IMR-90 (cell line): ENCODE measurements around the gene HSFX3. TPM values are rescaled to one million over a fixed set of nuclear protein-coding genes. Genes with fewer than 3 reads are reported as not detected.

Experiments used
- ATAC-seq: fragments of 200-7000 bp; cut with Tn5 transposase; 2 replicates; pipeline ENCODE4 v1.9.1; 2020; ENCODE audit warnings: low read depth, mild to moderate bottlenecking, moderate library complexity
- BruUV-seq: library from RNA; stranded (reverse); fragments of 400-500 nt; replicated peaks from 2 replicates; lab custom pipeline; 2021; lab: Mats Ljungman, UMichigan
- CTCF ChIA-PET: fragments of 300-600 bp; formaldehyde crosslinking; extraction: SDS; loops from one replicate; lab custom pipeline; 2021; ENCODE audit warnings: antibody characterized with exemption; lab: Yijun Ruan, JAX
- POLR2A ChIA-PET: fragments of 300-600 bp; sonication (Branson Sonifier 250); formaldehyde crosslinking; loops from one replicate; lab custom pipeline; 2022; ENCODE audit warnings: antibody characterized with exemption; ENCODE audit not compliant: unreplicated experiment; lab: Charles Lee
- DNase-seq: peaks from one replicate; pipeline ENCODE4 v3.0.0; 2013
- H2AFZ ChIP-seq: replicated peaks from 2 replicates; pipeline ENCODE3; 2013; ENCODE audit warnings: low read length, mild to moderate bottlenecking; ENCODE audit not compliant: poor library complexity
- H2AK5ac ChIP-seq: 2 replicates; pipeline ENCODE4 v1.6.1; 2013; ENCODE audit warnings: low read depth, low read length, inconsistent platforms
- H2AK9ac ChIP-seq: replicated peaks from 2 replicates; pipeline ENCODE3; 2013; ENCODE audit warnings: mild to moderate bottlenecking, low read depth, low read length, moderate library complexity; ENCODE audit not compliant: poor library complexity
- H2BK120ac ChIP-seq: 2 replicates; pipeline ENCODE4 v1.6.1; 2013; ENCODE audit warnings: low read depth, low read length, inconsistent platforms
- H2BK15ac ChIP-seq: 3 replicates; pipeline ENCODE4 v1.6.1; 2013; ENCODE audit warnings: low read depth, low read length, inconsistent platforms
- H2BK20ac ChIP-seq: 2 replicates; pipeline ENCODE4 v1.6.1; 2013; ENCODE audit warnings: low read depth, mild to moderate bottlenecking, inconsistent platforms, low read length, moderate library complexity
- H2BK5ac ChIP-seq: 2 replicates; pipeline ENCODE4 v1.6.1; 2013; ENCODE audit warnings: mild to moderate bottlenecking, low read depth, low read length, inconsistent platforms; ENCODE audit not compliant: poor library complexity, severe bottlenecking
- H3K14ac ChIP-seq: replicated peaks from 2 replicates; pipeline ENCODE4 v1.6.1; 2013; ENCODE audit warnings: low read depth, low read length, inconsistent platforms
- H3K18ac ChIP-seq: 2 replicates; pipeline ENCODE4 v1.6.1; 2013; ENCODE audit warnings: low read depth, low read length, control low read depth
- H3K23ac ChIP-seq: 2 replicates; pipeline ENCODE4 v1.6.1; 2013; ENCODE audit warnings: low read depth, low read length, inconsistent platforms
- H3K27ac ChIP-seq: 2 replicates; pipeline ENCODE4 v1.5.1; 2013; ENCODE audit warnings: mild to moderate bottlenecking, control low read depth, low read length; ENCODE audit not compliant: insufficient read depth
- H3K27me3 ChIP-seq: 2 replicates; pipeline ENCODE4 v1.6.1; 2013; ENCODE audit warnings: low read length; ENCODE audit not compliant: control insufficient read depth, insufficient read depth
- H3K36me3 ChIP-seq: 2 replicates; pipeline ENCODE4 v1.6.1; 2013; ENCODE audit warnings: low read length, mixed read lengths; ENCODE audit not compliant: control insufficient read depth, insufficient read depth
- H3K4ac ChIP-seq: 2 replicates; pipeline ENCODE4 v1.6.1; 2013; ENCODE audit warnings: low read depth, low read length, inconsistent platforms
- H3K4me1 ChIP-seq: 2 replicates; pipeline ENCODE4 v1.6.1; 2013; ENCODE audit warnings: low read length, mixed read lengths; ENCODE audit not compliant: control insufficient read depth, insufficient read depth
- H3K4me2 ChIP-seq: 2 replicates; pipeline ENCODE4 v1.6.1; 2013; ENCODE audit warnings: low read depth, mild to moderate bottlenecking, control low read depth, low read length, moderate library complexity
- H3K4me3 ChIP-seq: 2 replicates; pipeline ENCODE4 v1.5.1; 2013; ENCODE audit warnings: low read depth, mild to moderate bottlenecking, control low read depth, low read length, moderate library complexity; ENCODE audit not compliant: insufficient read depth
- H3K56ac ChIP-seq: 2 replicates; pipeline ENCODE4 v1.6.1; 2013; ENCODE audit warnings: low read length, inconsistent platforms; ENCODE audit not compliant: insufficient read depth; ENCODE audit errors: extremely low read depth
- H3K79me1 ChIP-seq, 2 experiments: 2 replicates each; pipeline ENCODE4 v1.6.1; 2013; ENCODE audit warnings: low read length in 2 of 2, inconsistent platforms in 1 of 2, low read depth in 1 of 2
- H3K9ac ChIP-seq: 2 replicates; pipeline ENCODE4 v1.6.1; 2013; ENCODE audit warnings: low read depth, low read length, control low read depth
- H3K9me1 ChIP-seq: 2 replicates; pipeline ENCODE4 v1.6.1; 2013; ENCODE audit warnings: low read length, inconsistent platforms; ENCODE audit not compliant: insufficient read depth
- H3K9me3 ChIP-seq: 2 replicates; pipeline ENCODE4 v1.6.1; 2013; ENCODE audit warnings: low read length; ENCODE audit not compliant: control insufficient read depth, insufficient read depth
- H4K20me1 ChIP-seq: 2 replicates; pipeline ENCODE4 v1.6.1; 2013; ENCODE audit warnings: low read length, inconsistent platforms; ENCODE audit not compliant: insufficient read depth
- H4K5ac ChIP-seq: 2 replicates; pipeline ENCODE4 v1.6.1; 2013; ENCODE audit warnings: mild to moderate bottlenecking, low read depth, low read length, control low read depth
- H4K8ac ChIP-seq, 2 experiments: 2 replicates each; pipeline ENCODE4 v1.6.1; 2013; ENCODE audit warnings: low read depth in 2 of 2, low read length in 2 of 2, control low read depth in 1 of 2, inconsistent platforms in 1 of 2
- H4K91ac ChIP-seq: 2 replicates; pipeline ENCODE4 v1.6.1; 2013; ENCODE audit warnings: low read depth, low read length, inconsistent platforms; ENCODE audit not compliant: insufficient read depth
- ELK1 ChIP-seq: fragments of 150-350 bp; IDR thresholded peaks from 2 replicates; pipeline ENCODE4 v1.6.1; 2016; ENCODE audit warnings: low read depth, mild to moderate bottlenecking, low read length, moderate library complexity, borderline replicate concordance
- FOS ChIP-seq: fragments of 150-350 bp; IDR thresholded peaks from 2 replicates; pipeline ENCODE4 v1.6.1; 2016; ENCODE audit warnings: low read depth, low read length
- RAD21 ChIP-seq: IDR thresholded peaks from 2 replicates; pipeline ENCODE4 v1.6.1; 2012; ENCODE audit warnings: low read length, improper control_type of control experiment
- WGBS, 2 experiments: methylation state at CpG; one replicate each; pipeline versions ENCODE4 v1.1.5 to v1.1.7; 2013; ENCODE audit warnings: missing lambda C conversion rate in 2 of 2; ENCODE audit not compliant: insufficient read length in 1 of 2; ENCODE audit errors: extremely low coverage in 2 of 2; 5-methylcytosine and 5-hydroxymethylcytosine counted together
- dilution Hi-C: fragments of 300-500 bp; cut with HindIII; formaldehyde crosslinking; loops from one replicate; pipeline ENCODE4 v1.14.3; 2018; ENCODE audit warnings: low sequenced_read_pairs; ENCODE audit not compliant: unreplicated experiment
- in situ Hi-C: fragments of 300-500 bp; cut with MboI; formaldehyde crosslinking; loops from 3 replicates; pipeline ENCODE4 v1.14.3; 2019; ENCODE audit warnings: low sequenced_read_pairs, inconsistent platforms, mixed read lengths
- intact Hi-C: fragments of 100-400 bp; cut with micrococcal nuclease; formaldehyde crosslinking; loops from 2 replicates; pipeline ENCODE4 v1.10.0; 2022
- polyA plus RNA-seq, 3 experiments: library from polyadenylated mRNA; depleted of rRNA; stranded (reverse); fragments of >200 nt; gene quantifications; 2 replicates each; pipeline ENCODE4 v1.2.3, GENCODE V29; 2012; ENCODE audit warnings: low replicate concordance in 1 of 3
- total RNA-seq: library from RNA; depleted of rRNA; stranded (reverse); fragments of >200 nt; gene quantifications from 2 replicates; pipeline ENCODE4 v1.2.3, GENCODE V29; 2012

The HSFX3 gene
- total and polyA plus RNA-seq, 2 of the 4 experiments (the other 2 are of a cell fraction): not detected

- BruUV-seq: no TSS peak
- Histone ChIP-seq H2BK120ac (no peak overlapping the region), H3K4me2 (no peak overlapping the region), H3K56ac (no peak overlapping the region), H2BK20ac (no peak overlapping the region), H3K9me1 (0 out of 2 replicates have a peak, but pooled peaks cover 3% of the 10 kb centered on the region), H3K14ac (no peak overlapping the region), H3K27me3 (peaks cover 10% of the 10 kb centered on the region), H4K8ac (no peak overlapping the region), H3K4me1 (peaks cover 6% of the 10 kb centered on the region), H2AFZ (no peak overlapping the region), H2BK5ac (no peak overlapping the region), H2AK5ac (no peak overlapping the region), H4K5ac (no peak overlapping the region), H3K79me1 (peaks cover 7 to 14% of the 10 kb centered on the region in 2 experiments; a peak in 3 of 4 replicates), H3K27ac (no peak overlapping the region), H3K9me3 (no peaks in the 10 kb centered on the region), H4K20me1 (no peaks in the 10 kb centered on the region), H2AK9ac (no peak overlapping the region), H3K18ac (no peak overlapping the region), H3K23ac (no peak overlapping the region), H2BK15ac (no peak overlapping the region), H3K4ac (no peak overlapping the region), H3K36me3 (peaks cover 5% of the 10 kb centered on the region; the same call in 1 of the 2 replicates), H3K4me3 (no peak overlapping the region), H4K91ac (no peak overlapping the region), H3K9ac (no peak overlapping the region)
- WGBS, 2 experiments: no CpG with 5 or more reads among the region's 2 CpGs
- ChIA-PET CTCF (interaction anchor here (1.5 kb wide), 1 partner anchor 9 kb away, joined by 5 read pairs; no protein-coding TSS in a partner anchor), POLR2A (no interaction called here)
- in situ Hi-C loops (loop anchor here (25.0 kb wide), 1 partner anchor 1231 kb away; no protein-coding TSS in a partner anchor), intact Hi-C loops (no loop called here), dilution Hi-C loops (no loop called here)
- ATAC-seq (no peak), DNase-seq (no peak)
- TF ChIP-seq FOS (no peak), RAD21 (no peak), ELK1 (no peak)
Measured at GRCh38 chrX:149506349-149506748, 43.4 kb downstream of the HSFX3 start.
